Panc1 (cell line): Measurements from ENCODE around the gene RYR3. TPM values are rescaled to one million over a fixed set of nuclear protein-coding genes. Genes with fewer than 3 reads are reported as not detected.

Experiments used
- ATAC-seq: fragments of 200-7000 bp; cut with Tn5 transposase; 2 replicates; pipeline ENCODE4 v1.9.1; 2020; ENCODE audit warnings: mild to moderate bottlenecking, moderate library complexity
- BruUV-seq: library from RNA; stranded (reverse); fragments of 400-500 nt; replicated peaks from 2 replicates; lab custom pipeline; 2021; lab: Mats Ljungman, UMichigan
- CTCF ChIA-PET: fragments of 300-600 bp; sonication (Branson Sonifier 250); formaldehyde crosslinking; loops from one replicate; lab custom pipeline; 2022; ENCODE audit warnings: antibody characterized with exemption; lab: Charles Lee
- POLR2A ChIA-PET: fragments of 300-600 bp; sonication (Branson Sonifier 250); formaldehyde crosslinking; loops from one replicate; lab custom pipeline; 2022; ENCODE audit warnings: antibody characterized with exemption; lab: Charles Lee
- DNase-seq: peaks from one replicate; pipeline ENCODE4 v3.0.0-alpha.2; 2010; ENCODE audit warnings: low read depth, low spot score
- H3K27ac ChIP-seq: 2 replicates; pipeline ENCODE4 v1.5.1; 2011; ENCODE audit warnings: mild to moderate bottlenecking, low read length, inconsistent platforms
- H3K27me3 ChIP-seq: fragments of 200-500 bp; sonication (Bioruptor generic); 2 replicates; pipeline ENCODE4 v1.6.0; 2014; ENCODE audit warnings: low read length, inconsistent platforms; ENCODE audit not compliant: control insufficient read depth, insufficient read depth
- H3K36me3 ChIP-seq: fragments of 200-500 bp; sonication (Bioruptor generic); 2 replicates; pipeline ENCODE4 v1.5.1; 2014; ENCODE audit warnings: inconsistent platforms, mild to moderate bottlenecking, low read length, moderate library complexity; ENCODE audit not compliant: control insufficient read depth, insufficient read depth
- H3K4me1 ChIP-seq: 2 replicates; pipeline ENCODE4 v1.5.1; 2011; ENCODE audit warnings: inconsistent platforms, mild to moderate bottlenecking, low read length, moderate library complexity; ENCODE audit not compliant: control insufficient read depth, insufficient read depth
- H3K4me3 ChIP-seq, 2 experiments: 2 replicates each; pipeline ENCODE4 v1.5.1; 2011 to 2012; ENCODE audit warnings: low read depth in 2 of 2, low read length in 2 of 2, mild to moderate bottlenecking in 2 of 2, inconsistent platforms in 1 of 2, moderate library complexity in 1 of 2
- H3K9me3 ChIP-seq: fragments of 200-500 bp; sonication (Bioruptor generic); 2 replicates; pipeline ENCODE4 v1.5.1; 2014; ENCODE audit warnings: low read depth, mild to moderate bottlenecking, inconsistent platforms, low read length, moderate library complexity; ENCODE audit not compliant: control insufficient read depth, insufficient read depth
- CTCF ChIP-seq: fragments of 450-650 bp; IDR thresholded peaks from 2 replicates; pipeline ENCODE4 v1.5.1; 2017; ENCODE audit warnings: mild to moderate bottlenecking
- POLR2AphosphoS5 ChIP-seq: IDR thresholded peaks from 2 replicates; pipeline ENCODE4 v1.6.1; 2012; ENCODE audit warnings: mild to moderate bottlenecking, low read depth, low read length, moderate library complexity
- REST ChIP-seq, 2 experiments: IDR thresholded peaks; 2 replicates each; pipeline ENCODE4 v1.6.1; 2011 to 2012; ENCODE audit warnings: low read depth in 2 of 2, control low read depth in 1 of 2, low read length in 1 of 2, mild to moderate bottlenecking in 1 of 2, moderate library complexity in 1 of 2; ENCODE audit not compliant: insufficient read depth in 1 of 2
- SIN3A ChIP-seq: IDR thresholded peaks from 2 replicates; pipeline ENCODE4 v1.6.1; 2012; ENCODE audit warnings: low read depth, mild to moderate bottlenecking, low read length, moderate library complexity, borderline replicate concordance; ENCODE audit not compliant: insufficient read depth
- TCF7L2 ChIP-seq: IDR thresholded peaks from 2 replicates; pipeline ENCODE4 v1.6.1; 2011; ENCODE audit warnings: mild to moderate bottlenecking, low read depth, low read length, inconsistent platforms
- in situ Hi-C: cut with HindIII; loops from 2 replicates; pipeline ENCODE4 v1.10.0; 2016; ENCODE audit warnings: low sequenced_read_pairs, low pct_unique_long_range_greater_than_20kb
- intact Hi-C: fragments of 100-400 bp; cut with micrococcal nuclease; formaldehyde crosslinking; loops from one replicate; pipeline ENCODE4 v1.10.0; 2022; ENCODE audit not compliant: unreplicated experiment
- total RNA-seq: library from RNA; stranded (reverse); gene quantifications from one replicate; pipeline ENCODE4 v1.2.1, GENCODE V29; 2021; ENCODE audit not compliant: unreplicated experiment

RYR3 gene
- total RNA-seq, 1 experiment from 2014 or later = not detected

- ChIA-PET CTCF (no interaction called here), POLR2A (no interaction called here)
- Histone ChIP-seq H3K4me3 (no peak overlapping the region), H3K27ac (no peak overlapping the region), H3K36me3 (no peaks in the 10 kb centered on the region), H3K4me1 (no peaks in the 10 kb centered on the region), H3K27me3 (no peaks in the 10 kb centered on the region), H3K9me3 (no peaks in the 10 kb centered on the region)
- TF ChIP-seq TCF7L2 (no peak), SIN3A (no peak)
- intact Hi-C loops (no loop called here), in situ Hi-C loops (no loop called here)
- ATAC-seq (no peak), DNase-seq (no peak)
- BruUV-seq = no TSS peak
These were observed 400.0 kb downstream of the RYR3 start for GRCh38 chr15:33710748-33711147.

- Histone ChIP-seq H3K36me3 (no peaks in the 10 kb centered on the region), H3K27ac (no peak overlapping the region), H3K4me3 (no peak overlapping the region), H3K9me3 (no peaks in the 10 kb centered on the region), H3K27me3 (no peaks in the 10 kb centered on the region), H3K4me1 (no peaks in the 10 kb centered on the region)
- TF ChIP-seq CTCF (no peak), POLR2AphosphoS5 (no peak), TCF7L2 (no peak)
- in situ Hi-C loops = no loop called here
- CTCF ChIA-PET = no interaction called here
- ATAC-seq (no peak), DNase-seq (no peak)
- BruUV-seq = no TSS peak
- POLR2A ChIA-PET = no interaction called here
- intact Hi-C loops = no loop called here
These were observed 405.3 kb downstream of the RYR3 start for GRCh38 chr15:33716025-33716424.

- Histone ChIP-seq H3K27me3 (no peaks in the 10 kb centered on the region), H3K9me3 (no peaks in the 10 kb centered on the region), H3K4me1 (no peaks in the 10 kb centered on the region), H3K36me3 (no peaks in the 10 kb centered on the region), H3K4me3 (no peak overlapping the region), H3K27ac (no peak overlapping the region)
- TF ChIP-seq SIN3A (no peak), REST (IDR thresholded peaks at IDR 0.05; ENCODE audit: insufficient read depth in 1 of 2, low read depth in 2 of 2, low read length in 1 of 2) (no peak), CTCF (no peak), POLR2AphosphoS5 (no peak), TCF7L2 (no peak)
- BruUV-seq = no TSS peak
- DNase-seq (no peak), ATAC-seq (no peak)
- POLR2A ChIA-PET = no interaction called here
- in situ Hi-C loops = no loop called here
- intact Hi-C loops = no loop called here
- CTCF ChIA-PET = no interaction called here
These were observed 410.2 kb downstream of the RYR3 start for GRCh38 chr15:33720952-33721351.
